ENCODE measurements around the gene ADPRM.

- TF ChIP-seq EZH2 (IDR thresholded peaks at IDR 0.05; ENCODE audit: low read depth, unreplicated experiment) (no peak), EZH2phosphoT487 (IDR thresholded peaks at IDR 0.05; ENCODE audit: unreplicated experiment) (no peak), REST (IDR thresholded peaks at IDR 0.05; ENCODE audit: unreplicated experiment) (no peak), POLR2AphosphoS5 (IDR thresholded peaks at IDR 0.05; ENCODE audit: low read depth) (no peak)
- TF ChIP-seq, protein P1, sequence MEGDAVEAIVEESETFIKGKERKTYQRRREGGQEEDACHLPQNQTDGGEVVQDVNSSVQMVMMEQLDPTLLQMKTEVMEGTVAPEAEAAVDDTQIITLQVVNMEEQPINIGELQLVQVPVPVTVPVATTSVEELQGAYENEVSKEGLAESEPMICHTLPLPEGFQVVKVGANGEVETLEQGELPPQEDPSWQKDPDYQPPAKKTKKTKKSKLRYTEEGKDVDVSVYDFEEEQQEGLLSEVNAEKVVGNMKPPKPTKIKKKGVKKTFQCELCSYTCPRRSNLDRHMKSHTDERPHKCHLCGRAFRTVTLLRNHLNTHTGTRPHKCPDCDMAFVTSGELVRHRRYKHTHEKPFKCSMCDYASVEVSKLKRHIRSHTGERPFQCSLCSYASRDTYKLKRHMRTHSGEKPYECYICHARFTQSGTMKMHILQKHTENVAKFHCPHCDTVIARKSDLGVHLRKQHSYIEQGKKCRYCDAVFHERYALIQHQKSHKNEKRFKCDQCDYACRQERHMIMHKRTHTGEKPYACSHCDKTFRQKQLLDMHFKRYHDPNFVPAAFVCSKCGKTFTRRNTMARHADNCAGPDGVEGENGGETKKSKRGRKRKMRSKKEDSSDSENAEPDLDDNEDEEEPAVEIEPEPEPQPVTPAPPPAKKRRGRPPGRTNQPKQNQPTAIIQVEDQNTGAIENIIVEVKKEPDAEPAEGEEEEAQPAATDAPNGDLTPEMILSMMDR (conservative IDR thresholded peaks at IDR 0.05; ENCODE audit: low read depth in 2 of 2) = no peak
- TF ChIP-seq, protein P2, sequence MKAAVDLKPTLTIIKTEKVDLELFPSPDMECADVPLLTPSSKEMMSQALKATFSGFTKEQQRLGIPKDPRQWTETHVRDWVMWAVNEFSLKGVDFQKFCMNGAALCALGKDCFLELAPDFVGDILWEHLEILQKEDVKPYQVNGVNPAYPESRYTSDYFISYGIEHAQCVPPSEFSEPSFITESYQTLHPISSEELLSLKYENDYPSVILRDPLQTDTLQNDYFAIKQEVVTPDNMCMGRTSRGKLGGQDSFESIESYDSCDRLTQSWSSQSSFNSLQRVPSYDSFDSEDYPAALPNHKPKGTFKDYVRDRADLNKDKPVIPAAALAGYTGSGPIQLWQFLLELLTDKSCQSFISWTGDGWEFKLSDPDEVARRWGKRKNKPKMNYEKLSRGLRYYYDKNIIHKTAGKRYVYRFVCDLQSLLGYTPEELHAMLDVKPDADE (IDR thresholded peaks at IDR 0.05) = no peak
Measured at GRCh38 chr17:10716218-10716617, 18.8 kb downstream of the ADPRM start.
